ENCODE measurements around the gene LRBA.
"Not testable (repeated sequence)": the region's sequence is repeated elsewhere in the genome, so short reads cannot be mapped to it uniquely, and the experiment has no call there.

DNA sequence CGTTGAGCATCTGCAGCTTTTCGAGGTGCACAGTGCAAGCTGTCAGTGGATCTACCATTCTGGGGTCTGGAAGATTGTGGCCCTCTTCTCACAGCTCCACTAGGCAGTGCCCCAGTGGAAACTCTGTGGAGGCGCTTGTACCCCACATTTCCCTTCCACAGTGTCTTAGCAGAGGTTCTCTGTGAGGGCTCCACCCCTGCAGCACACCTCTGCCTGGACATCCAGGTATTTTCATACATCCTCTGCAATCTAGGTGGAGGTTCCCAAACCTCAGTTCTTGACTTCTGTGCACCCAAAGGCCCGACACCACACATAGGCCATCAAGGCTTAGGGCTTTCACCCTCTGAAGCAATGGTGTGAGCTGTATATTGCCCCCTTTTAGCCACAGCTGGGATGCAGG is 57.1 kb downstream of the LRBA start:
- TF ChIP-seq EZH2phosphoT487 (IDR thresholded peaks at IDR 0.05; ENCODE audit: borderline replicate concordance, low read depth); NFIC (IDR thresholded peaks at IDR 0.05; ENCODE audit: borderline replicate concordance); SMC3 (IDR thresholded peaks at IDR 0.05; ENCODE audit: low read depth, low read length); NRF1 (IDR thresholded peaks at IDR 0.05; ENCODE audit: low read depth, low read length); RAD21 (IDR thresholded peaks at IDR 0.05; ENCODE audit: low read length); TEAD4 (IDR thresholded peaks at IDR 0.05; ENCODE audit: borderline replicate concordance, insufficient read depth); MEF2A (IDR thresholded peaks at IDR 0.05; ENCODE audit: borderline replicate concordance, low read depth); EP300 (IDR thresholded peaks at IDR 0.05; ENCODE audit: borderline replicate concordance in 1 of 2, low read depth in 1 of 2, low read length in 1 of 2); YY1 (IDR thresholded peaks at IDR 0.05; ENCODE audit: low read depth); POLR2AphosphoS5 (IDR thresholded peaks at IDR 0.05; ENCODE audit: low read depth, low read length): not testable (repeated sequence)
- TF ChIP-seq, protein P1, sequence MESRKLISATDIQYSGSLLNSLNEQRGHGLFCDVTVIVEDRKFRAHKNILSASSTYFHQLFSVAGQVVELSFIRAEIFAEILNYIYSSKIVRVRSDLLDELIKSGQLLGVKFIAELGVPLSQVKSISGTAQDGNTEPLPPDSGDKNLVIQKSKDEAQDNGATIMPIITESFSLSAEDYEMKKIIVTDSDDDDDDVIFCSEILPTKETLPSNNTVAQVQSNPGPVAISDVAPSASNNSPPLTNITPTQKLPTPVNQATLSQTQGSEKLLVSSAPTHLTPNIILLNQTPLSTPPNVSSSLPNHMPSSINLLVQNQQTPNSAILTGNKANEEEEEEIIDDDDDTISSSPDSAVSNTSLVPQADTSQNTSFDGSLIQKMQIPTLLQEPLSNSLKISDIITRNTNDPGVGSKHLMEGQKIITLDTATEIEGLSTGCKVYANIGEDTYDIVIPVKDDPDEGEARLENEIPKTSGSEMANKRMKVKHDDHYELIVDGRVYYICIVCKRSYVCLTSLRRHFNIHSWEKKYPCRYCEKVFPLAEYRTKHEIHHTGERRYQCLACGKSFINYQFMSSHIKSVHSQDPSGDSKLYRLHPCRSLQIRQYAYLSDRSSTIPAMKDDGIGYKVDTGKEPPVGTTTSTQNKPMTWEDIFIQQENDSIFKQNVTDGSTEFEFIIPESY (IDR thresholded peaks at IDR 0.05; ENCODE audit: borderline replicate concordance, low read depth): not testable (repeated sequence)
- TF ChIP-seq, protein P2, sequence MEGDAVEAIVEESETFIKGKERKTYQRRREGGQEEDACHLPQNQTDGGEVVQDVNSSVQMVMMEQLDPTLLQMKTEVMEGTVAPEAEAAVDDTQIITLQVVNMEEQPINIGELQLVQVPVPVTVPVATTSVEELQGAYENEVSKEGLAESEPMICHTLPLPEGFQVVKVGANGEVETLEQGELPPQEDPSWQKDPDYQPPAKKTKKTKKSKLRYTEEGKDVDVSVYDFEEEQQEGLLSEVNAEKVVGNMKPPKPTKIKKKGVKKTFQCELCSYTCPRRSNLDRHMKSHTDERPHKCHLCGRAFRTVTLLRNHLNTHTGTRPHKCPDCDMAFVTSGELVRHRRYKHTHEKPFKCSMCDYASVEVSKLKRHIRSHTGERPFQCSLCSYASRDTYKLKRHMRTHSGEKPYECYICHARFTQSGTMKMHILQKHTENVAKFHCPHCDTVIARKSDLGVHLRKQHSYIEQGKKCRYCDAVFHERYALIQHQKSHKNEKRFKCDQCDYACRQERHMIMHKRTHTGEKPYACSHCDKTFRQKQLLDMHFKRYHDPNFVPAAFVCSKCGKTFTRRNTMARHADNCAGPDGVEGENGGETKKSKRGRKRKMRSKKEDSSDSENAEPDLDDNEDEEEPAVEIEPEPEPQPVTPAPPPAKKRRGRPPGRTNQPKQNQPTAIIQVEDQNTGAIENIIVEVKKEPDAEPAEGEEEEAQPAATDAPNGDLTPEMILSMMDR (IDR thresholded peaks at IDR 0.05): not testable (repeated sequence)

All from SK-N-SH (cell line).